ENCODE results near the gene NUMB.

DNA sequence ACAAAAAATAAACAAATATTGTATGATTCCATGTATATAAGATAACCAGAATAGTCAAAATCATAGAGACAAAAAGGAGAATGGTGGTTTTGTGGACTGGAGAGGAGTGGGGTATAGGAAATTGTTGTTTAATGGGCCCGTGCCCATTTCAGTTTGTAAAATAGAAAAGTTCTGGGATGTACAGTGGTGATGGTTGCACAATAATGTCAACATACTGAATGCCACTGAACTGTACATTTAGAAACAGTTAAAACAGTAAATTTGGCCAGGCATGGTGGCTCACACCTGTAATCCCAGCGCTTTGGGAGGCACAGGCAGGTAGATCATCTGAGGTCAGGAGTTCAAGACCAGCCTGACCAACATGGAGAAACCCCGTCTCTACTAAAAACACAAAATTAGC lies 40.1 kb downstream of the NUMB start:
- TF ChIP-seq EZH2 (IDR thresholded peaks at IDR 0.05; ENCODE audit: insufficient read depth, poor library complexity, severe bottlenecking) (no peak), EZH2phosphoT487 (IDR thresholded peaks at IDR 0.05; ENCODE audit: insufficient read depth, low read depth) (no peak)

All from GM23248 (cell line).